Raji (cell line): ENCODE data around the gene NRG2.

Experiments used
- POLR2A ChIP-seq: IDR thresholded peaks from 2 replicates; pipeline ENCODE4 v1.6.1; 2011; ENCODE audit warnings: low read depth, low read length, control low read depth; ENCODE audit not compliant: insufficient read depth

NRG2 gene

DNA sequence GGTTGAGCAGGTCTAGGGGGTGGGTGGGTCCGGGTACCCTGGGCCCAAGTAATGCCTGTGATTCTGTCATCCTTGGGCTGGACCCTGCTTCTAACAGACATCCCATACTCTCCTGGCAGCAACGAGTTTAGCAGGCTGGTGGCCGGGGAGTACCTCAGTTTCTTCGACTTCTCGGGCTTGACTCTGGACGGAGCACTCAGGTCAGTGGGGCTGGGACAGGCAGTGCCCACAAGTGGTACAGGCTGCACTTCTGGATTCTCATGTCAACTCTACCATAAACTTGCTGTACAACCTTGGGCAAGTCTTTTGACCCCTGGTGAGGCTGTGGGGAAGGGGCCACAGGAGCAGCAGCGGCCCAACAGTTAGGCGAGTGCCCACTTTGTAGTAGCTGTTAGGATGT, 225.7 kb downstream of the NRG2 start:
- TF ChIP-seq POLR2A, result no peak

DNA sequence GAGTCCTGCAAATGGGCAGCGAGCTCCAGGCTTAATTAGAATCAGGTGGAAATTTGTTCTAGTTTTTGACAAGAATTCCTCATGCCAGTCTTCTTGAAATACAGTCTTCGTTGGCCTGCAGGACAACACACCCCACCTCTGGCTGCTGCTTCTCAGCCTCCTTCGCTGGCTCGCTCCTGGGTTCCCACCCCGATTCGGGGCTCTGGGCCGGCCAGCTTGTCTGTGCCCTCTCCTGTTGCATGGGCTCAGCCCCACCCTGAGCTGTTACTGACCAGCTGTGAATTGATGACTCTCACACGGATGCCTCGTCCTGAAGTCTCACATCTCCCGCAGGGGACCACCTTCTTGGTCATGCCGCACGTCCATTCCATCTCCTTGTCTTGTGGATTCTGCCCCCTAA, 226.5 kb downstream of the NRG2 start:
- TF ChIP-seq POLR2A, result no peak

DNA sequence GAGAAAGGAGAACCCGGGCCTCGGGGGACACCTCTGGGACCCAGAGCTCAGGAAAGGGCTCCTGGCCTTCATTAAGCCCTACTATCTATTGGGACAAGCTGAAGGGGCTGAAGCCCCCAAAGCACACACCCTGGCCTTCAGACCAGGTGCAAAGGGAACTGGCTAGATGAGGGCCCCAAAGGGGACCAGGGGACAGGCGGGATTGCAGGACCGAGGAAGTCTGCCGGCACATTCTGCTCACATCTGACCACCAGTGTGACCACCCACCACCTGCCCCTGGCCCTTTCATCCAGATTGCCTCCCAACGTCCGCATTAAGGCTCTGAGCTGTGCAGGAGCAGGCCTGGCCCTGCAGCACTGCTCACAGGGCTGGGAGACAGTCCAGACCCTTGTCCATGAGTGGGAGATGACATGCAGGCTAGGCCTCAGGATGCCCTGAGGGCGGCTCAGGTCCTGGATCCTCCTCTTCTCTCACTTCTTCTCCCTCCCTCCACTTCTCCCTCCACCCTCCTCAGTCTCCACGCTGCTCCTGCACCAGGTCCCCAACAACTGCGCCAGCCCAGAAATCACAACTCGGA, 228.3 kb downstream of the NRG2 start:
- no peak for TF ChIP-seq POLR2A

DNA sequence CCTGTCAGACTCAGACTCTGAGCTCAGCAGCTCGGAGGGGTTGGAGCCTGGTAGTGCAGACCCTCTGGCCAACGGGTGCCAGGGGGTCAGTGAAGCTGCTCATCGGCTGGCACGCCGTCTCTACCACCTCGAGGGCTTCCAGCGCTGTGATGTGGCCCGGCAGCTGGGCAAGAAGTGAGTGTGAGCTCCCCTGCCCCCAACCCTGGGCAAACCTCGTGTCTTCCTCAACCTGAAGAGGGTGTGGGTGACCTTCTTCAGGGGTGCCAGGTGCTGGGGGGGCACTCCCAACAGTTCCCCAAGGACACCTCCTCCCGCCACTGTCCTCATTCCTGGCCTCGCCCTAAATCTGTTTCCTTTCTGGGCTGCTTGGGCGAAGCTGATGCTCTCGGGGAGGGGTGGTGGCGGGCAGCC, 228.9 kb downstream of the NRG2 start:
- no peak for TF ChIP-seq POLR2A

DNA sequence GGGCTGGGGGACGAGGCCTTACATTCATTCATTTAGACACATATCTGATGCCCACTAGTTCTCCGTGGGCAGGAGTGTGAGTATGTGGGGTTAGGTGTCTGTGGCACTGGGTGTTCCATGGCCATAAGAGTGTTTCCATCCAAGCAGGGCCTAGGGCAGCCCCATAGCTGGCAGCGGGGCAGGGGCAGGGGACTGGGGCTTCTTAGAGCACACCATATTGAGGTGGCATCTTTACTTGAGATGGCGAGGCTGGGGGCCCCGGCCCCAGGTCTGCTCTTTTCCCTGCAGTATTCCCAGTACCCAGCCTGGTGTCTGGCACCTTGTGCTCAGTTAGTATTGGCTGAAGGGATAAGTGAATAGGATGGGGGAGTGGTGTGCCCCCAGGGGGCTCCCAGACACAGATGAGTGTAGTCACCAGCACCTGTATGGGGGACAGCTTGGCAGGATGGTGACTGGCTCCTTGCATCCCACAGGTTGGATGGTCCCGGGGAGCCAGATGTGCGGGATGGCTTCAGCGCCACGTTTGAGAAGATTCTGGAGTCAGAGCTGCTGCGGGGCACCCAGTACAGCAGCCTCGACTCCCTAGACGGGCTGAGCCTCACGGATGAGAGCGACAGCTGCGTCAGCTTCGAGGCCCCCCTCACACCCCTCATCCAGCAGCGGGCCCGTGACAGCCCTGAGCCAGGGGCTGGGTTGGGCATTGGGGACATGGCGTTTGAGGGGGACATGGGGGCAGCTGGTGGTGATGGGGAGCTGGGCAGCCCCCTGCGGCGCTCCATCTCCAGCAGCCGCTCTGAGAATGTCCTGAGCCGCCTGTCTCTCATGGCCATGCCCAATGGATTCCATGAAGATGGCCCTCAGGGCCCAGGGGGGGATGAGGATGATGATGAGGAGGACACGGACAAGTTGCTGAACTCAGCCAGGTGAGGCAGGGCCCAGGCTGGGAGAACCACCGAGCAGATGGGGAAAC, 230.0 kb downstream of the NRG2 start:
- TF ChIP-seq POLR2A, result no peak

DNA sequence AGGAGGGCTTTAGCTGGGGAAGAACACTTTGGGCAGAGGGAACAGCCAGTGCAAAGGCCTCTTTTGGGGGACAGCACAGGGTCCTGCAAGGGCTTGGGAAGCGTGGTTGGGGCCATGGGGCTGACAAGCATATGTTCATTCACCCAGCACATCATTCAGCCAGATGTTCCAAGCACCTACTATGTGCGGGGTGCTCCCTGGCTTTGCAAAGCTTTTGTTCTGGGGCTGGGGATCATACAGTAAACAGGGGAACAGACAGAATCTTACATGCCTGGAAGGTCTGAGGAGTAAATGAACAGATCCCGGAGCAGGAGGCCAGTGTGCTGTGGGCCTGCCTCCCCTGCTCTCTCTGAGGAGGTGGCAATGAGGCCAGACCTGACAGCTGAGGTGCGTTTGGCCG, 230.8 kb downstream of the NRG2 start:
- TF ChIP-seq POLR2A, result no peak

DNA sequence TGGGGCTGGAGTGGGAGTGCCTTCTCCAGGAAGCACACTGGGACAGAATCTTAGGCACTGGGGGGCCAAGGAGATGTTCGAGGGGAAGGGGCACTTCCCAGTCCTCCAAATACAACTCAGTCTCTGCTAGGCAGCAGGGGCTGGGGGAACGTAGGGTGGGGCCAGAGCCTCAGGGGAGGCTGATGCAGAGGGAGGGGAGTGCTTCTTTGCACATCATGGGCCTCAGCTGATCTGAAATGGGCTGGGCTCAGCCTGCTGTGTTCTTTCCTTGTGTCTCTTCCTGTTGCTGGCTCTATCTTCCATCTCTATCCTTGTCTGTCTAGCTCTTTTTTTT, 231.9 kb downstream of the NRG2 start:
- TF ChIP-seq POLR2A, result no peak

DNA sequence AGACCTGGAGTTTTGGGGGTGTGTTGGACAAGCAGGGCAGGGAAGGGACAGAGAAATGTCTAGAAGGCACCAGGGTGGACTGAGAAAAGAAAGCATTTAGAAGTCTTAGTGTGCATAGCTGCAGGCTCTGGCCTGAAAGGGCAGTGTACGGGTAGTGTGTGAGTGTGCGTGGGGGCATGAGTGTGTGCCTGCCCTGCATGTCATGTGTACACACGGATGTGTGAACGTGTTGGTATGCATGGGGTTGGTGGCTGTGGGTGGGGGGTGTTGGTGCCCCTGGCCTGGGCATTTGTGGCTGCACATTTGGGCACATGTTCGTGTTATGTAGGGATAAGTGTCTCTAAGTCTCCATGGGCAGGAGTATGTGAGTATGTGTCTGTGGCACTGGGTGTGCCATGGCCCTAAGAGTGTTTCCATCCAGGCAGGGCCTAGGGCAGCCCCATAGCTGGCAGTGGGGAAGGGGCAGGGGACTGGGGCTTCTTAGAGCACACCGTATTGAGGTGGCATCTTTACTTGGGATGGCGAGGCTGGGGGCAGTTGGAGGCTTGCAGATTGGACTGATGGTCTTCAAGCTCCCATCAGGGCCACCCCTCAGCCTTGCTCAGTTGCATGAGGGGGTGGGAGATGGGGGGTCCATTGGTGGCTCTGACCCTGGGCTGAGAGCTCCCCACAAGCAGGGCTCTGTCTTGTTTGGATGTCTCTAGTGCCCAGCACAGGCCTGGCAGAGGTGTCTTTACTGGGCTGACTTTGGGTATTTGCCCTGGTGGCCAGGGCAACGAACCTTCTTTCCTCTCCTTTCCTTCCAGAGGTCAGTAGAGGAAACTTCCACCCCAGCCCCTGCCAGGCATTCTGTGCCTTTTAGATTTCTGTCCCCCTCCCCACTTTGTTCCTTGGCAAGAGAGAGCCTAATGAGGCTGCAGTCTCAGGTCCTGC, 232.5 kb downstream of the NRG2 start:
- no peak for TF ChIP-seq POLR2A

DNA sequence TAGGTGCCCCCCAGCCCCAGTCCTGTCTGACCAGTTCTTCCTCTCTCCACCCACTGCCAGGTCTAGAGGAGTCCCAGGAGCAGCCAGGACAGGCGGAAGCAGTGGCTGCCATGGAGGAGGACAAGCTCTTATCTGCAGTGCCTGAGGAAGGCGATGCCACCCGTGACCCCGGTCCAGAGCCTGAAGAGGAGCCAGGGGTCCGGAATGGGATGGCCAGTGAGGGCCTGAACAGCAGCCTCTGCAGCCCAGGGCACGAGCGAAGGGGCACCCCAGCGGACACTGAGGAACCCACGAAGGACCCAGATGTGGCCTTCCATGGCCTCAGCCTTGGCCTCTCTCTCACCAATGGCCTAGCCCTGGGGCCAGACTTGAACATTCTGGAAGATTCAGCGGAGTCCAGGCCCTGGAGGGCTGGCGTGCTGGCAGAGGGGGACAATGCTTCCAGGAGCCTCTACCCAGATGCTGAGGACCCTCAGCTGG, 233.7 kb downstream of the NRG2 start:
- no peak for TF ChIP-seq POLR2A

DNA sequence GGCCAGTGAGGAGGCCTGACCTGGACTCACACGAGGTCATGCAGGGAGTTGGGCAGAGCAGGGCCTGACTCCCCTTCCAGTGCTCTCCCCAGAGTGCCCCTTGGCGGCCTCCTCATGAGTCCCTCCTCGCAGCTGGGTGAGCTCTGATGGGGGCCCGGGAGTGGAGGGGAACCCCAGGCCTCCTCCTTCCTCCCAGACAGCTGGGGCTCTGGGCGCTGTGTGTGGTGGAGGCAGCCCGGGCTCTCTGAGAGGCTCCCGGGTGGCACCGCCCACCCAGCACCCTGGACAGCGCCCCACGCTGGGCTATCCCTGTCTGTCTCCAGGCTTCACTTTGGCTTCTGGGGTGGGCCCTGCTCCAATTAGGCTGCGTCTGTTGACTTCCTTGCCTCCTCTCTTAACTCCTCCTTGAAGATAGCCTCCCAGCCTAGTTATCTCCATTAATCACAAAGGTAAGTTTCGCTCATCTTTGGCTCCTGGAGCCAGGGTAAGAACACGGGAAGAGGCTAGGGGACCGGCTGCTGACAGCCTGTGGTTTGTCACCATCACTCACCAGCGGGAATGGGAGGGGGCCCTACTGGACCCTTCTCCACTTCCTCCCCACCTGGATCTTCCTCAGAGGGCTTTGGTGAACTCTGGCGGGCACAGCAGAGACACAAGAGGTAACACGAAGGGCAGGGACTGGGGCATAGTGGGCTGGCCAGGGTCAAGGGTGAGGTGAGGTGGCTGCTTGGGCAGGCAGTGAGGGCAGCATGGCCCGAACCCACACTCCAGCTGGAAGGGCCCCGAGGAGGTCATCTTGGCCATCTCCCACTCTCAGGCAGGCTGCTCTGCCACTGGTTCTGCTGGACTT, 234.4 kb downstream of the NRG2 start:
- TF ChIP-seq POLR2A, result no peak

DNA sequence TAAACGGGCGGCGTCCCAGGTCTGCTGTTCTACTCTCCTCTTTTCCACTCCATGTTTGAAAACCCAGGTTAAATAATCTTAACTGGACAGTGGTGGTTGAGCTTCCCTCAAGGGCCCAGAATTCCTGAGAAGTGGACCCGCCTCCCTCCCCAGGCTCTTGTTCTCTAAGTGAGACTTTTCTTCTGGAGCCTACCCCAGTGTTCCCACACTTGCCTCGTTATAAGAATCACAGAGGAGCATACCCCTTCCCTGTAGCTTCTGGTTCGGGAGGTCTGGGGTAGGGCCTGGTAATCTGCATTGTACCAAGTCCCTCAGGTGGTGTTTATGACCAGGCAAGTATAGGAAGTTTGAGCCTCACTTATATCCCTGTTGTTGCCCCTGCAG, 235.5 kb downstream of the NRG2 start:
- no peak for TF ChIP-seq POLR2A

DNA sequence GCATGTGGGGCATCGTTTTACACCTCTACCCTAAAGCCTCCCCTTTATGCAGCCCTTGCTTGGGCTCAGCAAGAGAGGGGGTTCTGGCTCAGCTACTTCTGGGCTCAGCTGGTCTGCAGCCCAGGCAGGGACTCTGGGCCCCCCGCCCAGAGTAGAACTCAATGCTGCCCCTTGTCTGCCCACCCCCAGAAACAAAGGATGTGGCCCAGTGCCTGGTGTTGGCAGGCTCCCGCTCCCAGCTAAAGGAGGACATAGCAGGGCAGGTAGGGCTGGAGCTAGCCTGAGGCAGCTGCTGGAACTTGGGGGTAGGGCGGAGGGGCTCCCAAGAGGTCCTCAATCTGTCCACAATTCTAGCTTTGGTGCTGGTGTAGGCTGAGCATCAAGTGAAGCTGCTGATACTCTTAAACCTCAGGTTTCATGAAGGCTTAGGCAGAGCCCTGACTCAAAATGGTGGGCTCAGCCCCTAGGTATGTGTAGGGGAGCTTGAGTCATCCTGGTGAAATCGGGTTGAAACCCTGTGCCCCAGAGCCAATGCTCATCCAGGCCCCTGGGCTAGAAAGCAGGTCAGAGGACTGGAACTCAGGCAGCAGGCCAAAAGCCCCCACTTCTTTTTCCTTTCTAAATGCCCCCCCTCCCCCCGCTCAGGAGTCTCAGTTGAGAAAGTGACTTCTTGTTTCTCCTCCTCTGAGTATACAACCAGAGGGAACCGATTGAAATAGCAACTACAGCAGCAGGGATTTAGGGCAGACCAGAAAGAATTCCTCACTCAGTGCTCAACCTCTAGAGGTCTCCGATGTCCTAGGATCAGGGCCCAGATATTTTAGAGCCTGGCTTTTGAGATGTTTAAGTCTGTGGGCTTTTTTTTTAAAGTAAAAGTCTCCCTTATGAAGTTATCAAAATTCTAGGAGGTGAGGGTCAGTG, 236.1 kb downstream of the NRG2 start:
- no peak for TF ChIP-seq POLR2A

DNA sequence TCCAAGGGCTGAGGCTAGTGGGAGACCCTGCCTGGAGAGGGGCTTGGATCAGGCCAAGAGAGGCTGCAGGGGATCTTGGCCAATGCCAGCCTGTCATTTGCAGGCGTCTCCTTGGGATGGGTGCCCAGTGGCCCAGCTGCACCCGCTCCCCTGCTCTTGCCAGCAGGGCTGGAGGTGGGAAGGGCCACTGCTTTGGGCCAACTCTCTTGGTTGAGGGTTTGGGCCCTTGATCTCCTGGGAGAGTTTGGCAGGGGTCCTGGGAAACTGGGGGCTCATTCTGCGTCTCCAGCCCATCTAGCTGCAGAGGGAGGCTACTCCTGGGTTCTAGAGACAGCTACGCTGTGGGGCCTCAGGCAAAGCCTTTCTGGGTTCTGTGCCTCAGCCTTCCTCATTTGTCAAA, 237.0 kb downstream of the NRG2 start:
- TF ChIP-seq POLR2A, result no peak
